AG04450 (cell line): ENCODE measurements around the gene TTC28. TPM values are rescaled to one million over a fixed set of nuclear protein-coding genes. Genes with fewer than 3 reads are reported as not detected.
"Not testable (repeated sequence)": the region's sequence is repeated elsewhere in the genome, so short reads cannot be mapped to it uniquely, and the experiment has no call there.

ENCODE experiments used
- CTCF ChIA-PET: fragments of 300-600, 350-600 bp; formaldehyde crosslinking; extraction: SDS; loops from one replicate; lab custom pipeline; 2022; ENCODE audit warnings: antibody characterized with exemption, inconsistent platforms; lab: Charles Lee
- POLR2A ChIA-PET: fragments of 350-600 bp; formaldehyde crosslinking; extraction: SDS; loops from one replicate; lab custom pipeline; 2021; ENCODE audit warnings: antibody characterized with exemption, inconsistent platforms; lab: Yijun Ruan, JAX
- DNase-seq: peaks from one replicate; pipeline ENCODE4 v3.0.0-alpha.2; 2011; ENCODE audit warnings: low read depth, low spot score
- H3K27ac ChIP-seq: one replicate; pipeline ENCODE4 v1.5.1; 2012; ENCODE audit warnings: low read depth, low read length, control low read depth
- H3K27me3 ChIP-seq: one replicate; pipeline ENCODE4 v1.6.0; 2012; ENCODE audit warnings: low read length; ENCODE audit not compliant: control insufficient read depth, insufficient read depth
- H3K4me3 ChIP-seq: 2 replicates; pipeline ENCODE4 v1.5.1; 2011; ENCODE audit warnings: mild to moderate bottlenecking, low read depth, low read length, control low read depth
- H3K9me3 ChIP-seq: 2 replicates; pipeline ENCODE4 v1.5.1; 2012; ENCODE audit warnings: low read length; ENCODE audit not compliant: control insufficient read depth, insufficient read depth
- polyA plus RNA-seq: library from polyadenylated mRNA; depleted of rRNA; stranded (reverse); fragments of >200 nt; gene quantifications from 2 replicates; pipeline ENCODE4 v1.2.3, GENCODE V29; 2011
- TF ChIP-seq, protein P1 (sequence below): IDR thresholded peaks from 2 replicates; pipeline ENCODE4 v1.5.1; 2011; ENCODE audit warnings: low read depth, low read length, control low read depth, inconsistent platforms

TTC28 gene
- polyA plus RNA-seq, 1 experiment: 11.2 TPM

DNA sequence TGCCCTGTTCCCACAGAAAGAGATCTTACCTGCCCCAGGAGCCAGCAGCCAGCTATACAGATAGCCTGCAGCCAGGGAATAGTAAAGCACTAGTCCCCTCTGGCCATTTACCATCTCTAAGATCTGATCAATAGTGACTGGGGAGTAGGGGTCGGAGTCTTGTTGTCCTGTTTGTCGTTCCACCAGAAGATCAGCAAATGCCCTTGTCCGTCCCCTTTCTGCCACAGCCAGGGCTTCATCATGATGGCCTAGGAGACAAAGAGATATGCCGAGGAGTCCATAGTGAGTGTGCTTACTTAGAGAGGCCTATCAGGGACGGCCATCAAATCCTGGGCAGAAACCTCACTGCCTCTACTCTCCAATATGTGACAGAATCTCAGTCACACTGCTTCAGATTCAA, 583.5 kb downstream of the TTC28 start:
- Histone ChIP-seq H3K27me3 (no peaks in the 10 kb centered on the region), H3K4me3 (no peak overlapping the region), H3K27ac (no peak overlapping the region), H3K9me3 (no peaks in the 10 kb centered on the region)
- TF ChIP-seq, protein P1, sequence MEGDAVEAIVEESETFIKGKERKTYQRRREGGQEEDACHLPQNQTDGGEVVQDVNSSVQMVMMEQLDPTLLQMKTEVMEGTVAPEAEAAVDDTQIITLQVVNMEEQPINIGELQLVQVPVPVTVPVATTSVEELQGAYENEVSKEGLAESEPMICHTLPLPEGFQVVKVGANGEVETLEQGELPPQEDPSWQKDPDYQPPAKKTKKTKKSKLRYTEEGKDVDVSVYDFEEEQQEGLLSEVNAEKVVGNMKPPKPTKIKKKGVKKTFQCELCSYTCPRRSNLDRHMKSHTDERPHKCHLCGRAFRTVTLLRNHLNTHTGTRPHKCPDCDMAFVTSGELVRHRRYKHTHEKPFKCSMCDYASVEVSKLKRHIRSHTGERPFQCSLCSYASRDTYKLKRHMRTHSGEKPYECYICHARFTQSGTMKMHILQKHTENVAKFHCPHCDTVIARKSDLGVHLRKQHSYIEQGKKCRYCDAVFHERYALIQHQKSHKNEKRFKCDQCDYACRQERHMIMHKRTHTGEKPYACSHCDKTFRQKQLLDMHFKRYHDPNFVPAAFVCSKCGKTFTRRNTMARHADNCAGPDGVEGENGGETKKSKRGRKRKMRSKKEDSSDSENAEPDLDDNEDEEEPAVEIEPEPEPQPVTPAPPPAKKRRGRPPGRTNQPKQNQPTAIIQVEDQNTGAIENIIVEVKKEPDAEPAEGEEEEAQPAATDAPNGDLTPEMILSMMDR: no peak
- CTCF ChIA-PET: interaction anchor here (3.9 kb wide), 1 partner anchor 16 kb away, joined by 13 read pairs; no protein-coding TSS in a partner anchor
- POLR2A ChIA-PET: no interaction called here
- no peak for DNase-seq

DNA sequence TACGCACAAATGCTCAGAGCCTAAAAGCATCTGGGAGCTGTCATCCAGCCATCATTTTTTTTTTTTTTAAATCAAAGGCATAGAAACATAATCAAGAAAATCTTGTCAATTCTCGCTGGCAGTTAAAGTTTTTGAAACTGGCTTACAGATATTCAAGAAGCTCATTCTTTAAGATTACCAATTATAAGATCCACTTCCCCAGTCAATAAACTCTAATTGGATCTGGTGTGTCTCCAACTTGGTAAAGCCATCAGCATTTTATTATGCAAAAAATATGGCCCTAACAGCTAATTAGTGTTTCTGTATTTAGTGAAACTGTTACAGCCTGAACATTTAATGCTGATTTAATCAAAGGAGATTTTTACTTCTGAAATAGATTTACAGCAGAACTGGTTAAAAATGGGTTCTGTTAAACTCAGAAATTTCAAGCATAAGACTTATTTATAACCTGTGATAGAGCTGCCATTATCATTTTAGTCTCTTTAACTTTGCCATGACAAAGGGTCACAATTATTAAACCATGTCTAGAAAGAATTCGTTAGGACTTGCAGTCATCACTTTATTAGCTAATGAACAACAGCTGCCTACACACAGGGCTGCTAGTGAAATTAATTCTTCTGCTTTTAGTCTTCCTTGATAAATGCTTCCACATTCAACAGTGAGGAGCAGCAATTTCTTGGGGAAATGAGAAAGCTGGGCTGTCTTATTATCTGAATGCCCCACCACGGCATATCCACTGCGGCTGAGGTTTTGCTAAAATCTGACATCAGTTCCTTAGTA, 584.1 kb downstream of the TTC28 start:
- no peak for DNase-seq
- no peak overlapping the region for H3K4me3 ChIP-seq
- POLR2A ChIA-PET: no interaction called here
- no peak overlapping the region for H3K27ac ChIP-seq
- CTCF ChIA-PET: interaction anchor here (0.6 to 3.9 kb wide), 2 partner anchors 17 to 710 kb away, joined by 3 to 13 read pairs; no protein-coding TSS in a partner anchor
- no peaks in the 10 kb centered on the region for H3K9me3 ChIP-seq
- H3K27me3 ChIP-seq: no peaks in the 10 kb centered on the region
- TF ChIP-seq, protein P1: no peak

DNA sequence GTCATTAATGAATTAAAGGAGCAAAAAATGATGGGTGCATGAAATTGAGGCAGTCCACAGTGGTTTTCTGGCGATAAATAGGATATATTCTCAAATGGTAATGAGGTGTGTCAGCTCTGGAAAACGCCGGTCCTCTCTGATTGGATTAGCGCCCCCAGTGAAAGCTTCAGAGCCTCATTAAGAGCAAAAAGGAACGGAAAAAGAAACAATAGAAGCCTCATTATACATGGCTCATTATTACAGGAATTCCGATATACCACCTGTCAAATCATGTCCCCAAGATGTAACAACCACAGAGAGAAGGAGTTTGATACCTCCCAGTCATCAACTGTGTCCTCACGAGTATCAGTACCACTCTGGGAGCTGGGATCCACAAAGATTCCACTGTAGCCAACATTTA, 584.9 kb downstream of the TTC28 start:
- H3K9me3 ChIP-seq: no peaks in the 10 kb centered on the region
- CTCF ChIA-PET: interaction anchor here (3.9 kb wide), 1 partner anchor 18 kb away, joined by 13 read pairs; no protein-coding TSS in a partner anchor
- TF ChIP-seq, protein P1: no peak
- H3K27me3 ChIP-seq: no peaks in the 10 kb centered on the region
- POLR2A ChIA-PET: no interaction called here
- DNase-seq: no peak
- no peak overlapping the region for H3K4me3 ChIP-seq
- H3K27ac ChIP-seq: no peak overlapping the region

DNA sequence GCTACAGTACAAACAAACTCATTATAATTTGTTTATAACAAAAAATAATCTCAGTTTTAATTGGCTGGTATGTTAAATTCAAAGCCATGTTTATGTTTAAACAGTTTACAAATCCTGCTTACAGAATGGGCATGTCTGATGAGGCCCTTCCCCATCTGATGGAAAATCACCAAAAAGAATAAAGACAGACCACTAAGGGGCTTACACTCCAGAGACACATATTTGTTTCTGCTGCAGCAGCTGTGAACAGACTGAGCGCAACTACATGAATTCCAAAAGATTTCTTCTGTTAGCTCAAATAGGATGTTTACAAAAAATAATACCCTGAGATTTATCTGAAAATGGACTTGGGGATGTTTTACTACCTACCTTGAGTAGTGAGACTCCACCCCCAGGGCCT, 585.9 kb downstream of the TTC28 start:
- H3K27ac ChIP-seq: no peak overlapping the region
- ChIA-PET POLR2A (no interaction called here), CTCF (interaction anchor here (3.9 kb wide), 1 partner anchor 19 kb away, joined by 13 read pairs; no protein-coding TSS in a partner anchor)
- H3K27me3 ChIP-seq: no peaks in the 10 kb centered on the region
- H3K4me3 ChIP-seq: no peak overlapping the region
- DNase-seq: no peak
- no peaks in the 10 kb centered on the region for H3K9me3 ChIP-seq
- TF ChIP-seq, protein P1: no peak

DNA sequence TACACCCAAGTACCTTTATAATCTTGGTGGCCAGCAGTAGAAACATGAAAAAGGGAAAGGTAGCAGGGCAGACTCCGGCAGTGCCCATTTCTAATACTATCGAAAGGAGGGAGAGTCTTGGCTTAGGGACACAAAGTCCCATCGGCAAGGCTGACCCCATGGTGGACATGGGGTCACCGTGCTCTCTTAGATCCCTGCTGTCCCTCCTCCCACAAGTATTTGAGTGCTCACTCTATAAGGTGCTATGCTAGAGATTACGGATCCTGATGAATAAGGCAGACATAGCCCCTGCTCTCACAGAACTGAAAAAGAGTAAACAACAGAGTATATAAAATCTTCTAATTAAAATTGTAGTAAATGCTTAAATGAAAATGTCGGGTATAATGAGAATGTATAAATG, 588.2 kb downstream of the TTC28 start:
- CTCF ChIA-PET: no interaction called here
- no peaks in the 10 kb centered on the region for H3K27me3 ChIP-seq
- POLR2A ChIA-PET: no interaction called here
- TF ChIP-seq, protein P1: no peak
- no peak for DNase-seq
- no peak overlapping the region for H3K27ac ChIP-seq
- H3K9me3 ChIP-seq: no peaks in the 10 kb centered on the region
- no peak overlapping the region for H3K4me3 ChIP-seq

DNA sequence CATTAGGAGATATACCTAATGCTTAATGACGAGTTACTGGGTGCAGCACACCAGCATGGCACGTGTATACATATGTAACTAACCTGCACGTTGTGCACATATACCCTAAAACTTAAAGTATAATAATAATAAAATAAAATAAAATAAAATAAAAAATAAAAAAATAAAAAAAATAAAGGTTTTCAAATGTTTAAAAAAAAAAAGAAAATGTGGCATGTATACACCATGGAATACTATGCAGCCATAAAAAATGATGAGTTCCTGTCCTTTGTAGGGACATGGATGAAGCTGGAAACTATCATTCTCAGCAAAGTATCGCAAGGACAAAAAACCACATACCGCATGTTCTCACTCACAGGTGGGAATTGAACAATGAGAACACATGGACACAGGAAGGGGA, 590.1 kb downstream of the TTC28 start:
- H3K27ac ChIP-seq, H3K27me3 ChIP-seq, POLR2A ChIA-PET, H3K4me3 ChIP-seq, DNase-seq, H3K9me3 ChIP-seq, CTCF ChIA-PET: not testable (repeated sequence)
